Astrocyte of the spinal cord (primary cell): ENCODE measurements around the gene MTHFSD.

Experiments used
- DNase-seq: peaks from one replicate; pipeline ENCODE4 v3.0.0; 2011; ENCODE audit warnings: low read depth, low spot score
- H3K4me3 ChIP-seq: 2 replicates; pipeline ENCODE4 v1.5.1; 2011; ENCODE audit warnings: low read depth, mild to moderate bottlenecking, low read length, moderate library complexity
- CTCF ChIP-seq: IDR thresholded peaks from 2 replicates; pipeline ENCODE4 v1.5.1; 2012; ENCODE audit warnings: low read depth, mild to moderate bottlenecking, low read length, inconsistent platforms
- in situ Hi-C: cut with HindIII; loops from 2 replicates; pipeline ENCODE4 v1.10.0; 2017; ENCODE audit warnings: low sequenced_read_pairs

Gene MTHFSD

GRCh38 chr16:86531191-86531545 lies 23.9 kb downstream of the MTHFSD start:
- no peak for DNase-seq
- in situ Hi-C loops: no loop called here
- no peak for TF ChIP-seq CTCF
- no peak overlapping the region for H3K4me3 ChIP-seq

GRCh38 chr16:86530251-86531190 lies 24.5 kb downstream of the MTHFSD start:
- H3K4me3 ChIP-seq: no peak overlapping the region
- in situ Hi-C loops: no loop called here
- no peak for TF ChIP-seq CTCF
- DNase-seq: no peak

GRCh38 chr16:86529160-86529559 lies 25.9 kb downstream of the MTHFSD start:
- TF ChIP-seq CTCF: no peak
- DNase-seq: no peak
- no peak overlapping the region for H3K4me3 ChIP-seq
- in situ Hi-C loops: no loop called here

GRCh38 chr16:86528061-86528929 lies 26.7 kb downstream of the MTHFSD start:
- in situ Hi-C loops: no loop called here
- no peak for DNase-seq
- H3K4me3 ChIP-seq: no peak overlapping the region
- TF ChIP-seq CTCF: no peak

GRCh38 chr16:86527366-86527765 lies 27.7 kb downstream of the MTHFSD start:
- TF ChIP-seq CTCF: no peak
- in situ Hi-C loops: no loop called here
- H3K4me3 ChIP-seq: no peak overlapping the region
- no peak for DNase-seq

GRCh38 chr16:86525696-86526095 lies 29.3 kb downstream of the MTHFSD start:
- no peak for TF ChIP-seq CTCF
- in situ Hi-C loops: no loop called here
- no peak overlapping the region for H3K4me3 ChIP-seq
- DNase-seq: no peak
